NCI-H2107 treated with DMSO at 0.1 percent for 48 hours (cell line): ENCODE results near the gene TCF4.
A peak's percentile ranks its signal among the peaks of the same experiment; 100 is the strongest.

ENCODE experiments used
- DNase-seq: peaks from one replicate; lab custom pipeline; 2025; ENCODE audit not compliant: unreplicated experiment; lab: John Stamatoyannopoulos, UW

TCF4 gene

DNA sequence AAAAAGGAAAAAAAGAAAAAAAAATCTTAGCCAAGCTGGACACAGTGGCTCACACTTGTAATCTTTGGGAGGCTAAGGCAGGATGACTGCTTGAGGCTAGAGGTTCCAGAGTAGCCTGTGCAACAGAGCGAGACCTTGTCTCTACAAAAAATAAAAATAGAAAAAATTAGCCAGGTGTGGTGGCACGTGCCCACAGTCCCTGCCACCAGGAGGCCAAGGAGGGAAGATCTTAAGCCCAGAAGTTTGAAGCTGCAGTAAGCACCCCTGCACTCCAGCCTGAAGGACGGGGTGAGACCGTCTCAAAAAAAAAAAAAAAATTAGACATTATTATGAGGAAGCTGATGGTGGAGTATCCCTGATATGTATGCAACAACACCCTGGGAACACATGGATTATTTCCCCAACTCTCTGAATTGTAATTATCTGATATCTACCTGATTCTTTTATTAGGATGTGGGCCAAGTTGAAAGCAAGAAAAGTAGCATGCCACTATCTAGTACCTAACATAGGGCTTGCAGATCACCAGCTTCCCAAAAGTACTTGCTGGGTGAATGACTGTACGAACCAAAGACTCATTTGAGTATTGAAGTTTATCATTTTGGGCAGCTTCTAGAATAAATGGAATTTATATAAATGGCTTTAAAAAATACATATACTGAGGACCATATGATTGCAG lies 140.9 kb downstream of the TCF4 start:
- DNase-seq, result no peak

DNA sequence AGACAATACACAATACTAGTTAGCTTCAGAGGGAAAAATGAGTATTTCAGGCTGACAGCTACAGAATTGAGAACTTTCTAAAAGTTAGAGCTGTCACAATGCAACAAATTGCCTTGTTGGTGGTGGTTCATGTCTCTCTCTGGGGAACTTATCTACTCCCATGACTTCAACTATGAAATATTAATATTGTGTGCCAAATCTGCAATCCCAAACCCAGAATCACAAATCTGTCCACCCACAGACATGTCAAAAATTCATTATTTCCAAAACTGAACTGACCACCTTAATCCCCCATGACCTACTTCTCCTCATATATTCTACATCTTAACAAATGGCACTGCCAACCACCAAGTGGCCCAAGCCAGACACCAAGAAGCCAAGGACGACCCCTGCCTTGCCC lies 143.5 kb downstream of the TCF4 start:
- DNase-seq, result no peak

DNA sequence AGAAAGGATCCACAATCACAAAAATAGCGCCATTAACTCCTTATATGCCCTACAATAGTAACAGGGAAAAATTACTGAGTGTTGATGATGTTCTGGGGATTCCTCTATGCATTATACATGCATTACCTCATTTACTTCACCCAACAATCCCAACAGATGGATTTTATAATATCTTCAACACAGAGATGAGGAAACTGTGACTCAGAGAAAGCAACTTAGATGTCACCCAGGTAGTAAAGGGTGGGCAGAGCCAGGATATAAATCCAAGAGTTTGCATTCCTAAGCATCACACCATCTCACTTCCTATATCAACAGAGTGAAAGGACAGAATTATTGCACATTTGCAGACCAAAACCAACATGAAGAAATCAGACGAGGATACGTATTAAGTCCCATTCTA lies 144.2 kb downstream of the TCF4 start:
- no peak for DNase-seq

DNA sequence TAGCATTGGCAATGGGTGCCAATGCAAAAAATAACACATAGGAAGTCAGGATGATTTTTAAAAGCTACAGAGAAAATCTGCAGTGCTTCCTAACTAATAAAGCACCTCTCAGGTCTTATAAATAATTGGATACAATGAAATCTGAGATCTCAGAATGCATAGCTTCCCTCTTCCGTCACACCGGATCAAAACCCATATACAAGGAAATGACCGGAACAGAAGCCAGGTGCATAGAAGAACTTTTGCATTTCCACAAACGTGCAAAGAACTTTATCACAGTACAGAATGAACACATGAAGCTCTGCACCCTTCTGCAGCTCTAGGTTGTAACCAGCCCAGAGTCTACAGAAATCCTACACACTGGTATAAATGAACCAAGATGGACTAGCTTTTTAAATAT lies 145.4 kb downstream of the TCF4 start:
- no peak for DNase-seq

DNA sequence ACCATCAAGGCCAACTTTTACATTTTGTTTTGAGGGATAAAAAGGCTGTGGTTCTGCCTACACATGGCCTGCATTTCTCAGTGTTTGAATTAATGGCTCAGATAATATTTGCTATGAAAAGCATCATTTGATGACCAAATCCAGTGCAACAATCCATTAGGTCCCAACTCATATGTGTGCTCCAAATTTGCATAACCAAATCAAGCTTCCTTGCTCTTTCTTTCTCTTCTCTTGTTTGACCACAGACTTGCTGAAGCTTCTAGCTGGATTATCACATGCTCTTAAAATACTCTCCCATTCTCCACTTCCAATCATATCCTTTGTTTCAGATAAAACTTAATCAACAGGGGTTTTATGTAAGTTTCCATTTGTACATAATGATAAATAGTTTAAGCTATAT lies 147.0 kb downstream of the TCF4 start:
- DNase-seq, result no peak

DNA sequence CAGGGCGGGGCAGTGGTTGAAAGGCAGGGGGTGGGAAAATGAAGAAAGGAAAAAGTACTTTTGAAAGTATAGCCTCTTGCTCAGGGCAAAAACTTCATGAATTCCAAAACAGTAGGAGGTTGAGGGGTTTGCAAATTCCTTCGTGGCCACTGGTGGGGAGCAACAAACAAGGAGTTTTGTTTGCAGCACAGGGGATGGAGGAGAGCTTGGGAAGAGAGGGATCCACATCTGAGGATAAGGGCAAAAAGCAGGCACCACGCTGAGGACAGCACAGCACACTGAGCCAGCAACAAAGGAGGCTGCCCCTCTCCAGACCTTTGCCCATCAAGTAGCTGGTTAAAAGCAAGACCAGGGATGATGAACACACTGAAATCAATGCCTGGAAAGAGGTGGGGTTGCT lies 148.9 kb downstream of the TCF4 start:
- no peak for DNase-seq

DNA sequence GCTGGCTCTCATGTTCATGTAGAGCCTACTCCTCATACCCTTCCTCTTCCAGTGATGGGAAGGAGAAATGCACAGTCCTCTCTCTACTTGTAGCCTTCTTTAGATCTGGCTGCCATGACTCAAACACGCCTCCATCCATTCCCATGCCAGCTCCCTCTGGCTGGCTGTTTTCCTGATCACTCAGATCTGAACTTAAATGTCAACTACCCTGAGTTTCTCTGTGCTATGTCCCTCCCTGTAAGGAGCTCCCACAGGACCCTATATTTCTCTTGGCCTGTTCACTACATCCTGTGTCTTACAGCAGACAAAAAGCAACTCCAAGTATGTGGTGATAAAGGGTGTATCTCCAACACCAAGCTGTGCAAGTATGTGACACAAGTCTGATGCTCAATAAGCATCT lies 152.4 kb downstream of the TCF4 start:
- no peak for DNase-seq

DNA sequence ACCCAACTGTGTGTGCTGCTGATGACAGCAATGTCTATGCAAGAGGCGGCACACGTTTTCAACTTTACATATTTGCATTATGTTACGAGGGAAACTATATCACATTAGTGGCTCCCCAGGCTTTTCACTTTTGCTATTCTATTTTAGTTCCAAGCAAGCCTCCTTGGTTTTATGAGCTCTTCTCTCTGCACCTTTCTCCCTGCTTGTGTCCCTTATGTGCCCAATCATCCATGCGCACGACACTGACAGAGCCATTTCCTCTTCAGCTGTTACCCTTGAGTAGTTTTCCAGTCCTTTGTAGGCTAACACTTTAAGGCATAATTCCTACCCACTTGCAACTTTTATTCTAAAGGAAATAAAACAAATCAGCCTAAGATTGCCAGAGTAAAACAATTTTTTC lies 154.3 kb downstream of the TCF4 start:
- no peak for DNase-seq

DNA sequence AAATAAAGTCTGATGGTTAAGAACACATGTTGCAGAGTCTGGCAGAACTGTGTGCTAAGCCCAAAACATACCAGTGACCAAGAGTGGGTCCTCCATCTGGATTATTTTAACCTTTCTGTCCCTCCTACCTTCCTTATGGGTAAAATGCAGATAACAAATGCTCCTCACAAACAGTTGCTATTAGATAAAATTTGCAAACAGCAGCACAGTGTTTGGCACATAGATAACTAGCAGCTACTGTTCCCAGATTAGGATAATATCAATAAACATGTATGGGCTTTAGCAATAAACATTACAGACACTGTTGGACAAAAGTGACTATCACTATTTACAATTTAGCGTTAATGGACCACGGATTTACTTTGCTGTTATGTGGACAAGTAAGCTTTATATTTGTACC lies 154.9 kb downstream of the TCF4 start:
- no peak for DNase-seq

DNA sequence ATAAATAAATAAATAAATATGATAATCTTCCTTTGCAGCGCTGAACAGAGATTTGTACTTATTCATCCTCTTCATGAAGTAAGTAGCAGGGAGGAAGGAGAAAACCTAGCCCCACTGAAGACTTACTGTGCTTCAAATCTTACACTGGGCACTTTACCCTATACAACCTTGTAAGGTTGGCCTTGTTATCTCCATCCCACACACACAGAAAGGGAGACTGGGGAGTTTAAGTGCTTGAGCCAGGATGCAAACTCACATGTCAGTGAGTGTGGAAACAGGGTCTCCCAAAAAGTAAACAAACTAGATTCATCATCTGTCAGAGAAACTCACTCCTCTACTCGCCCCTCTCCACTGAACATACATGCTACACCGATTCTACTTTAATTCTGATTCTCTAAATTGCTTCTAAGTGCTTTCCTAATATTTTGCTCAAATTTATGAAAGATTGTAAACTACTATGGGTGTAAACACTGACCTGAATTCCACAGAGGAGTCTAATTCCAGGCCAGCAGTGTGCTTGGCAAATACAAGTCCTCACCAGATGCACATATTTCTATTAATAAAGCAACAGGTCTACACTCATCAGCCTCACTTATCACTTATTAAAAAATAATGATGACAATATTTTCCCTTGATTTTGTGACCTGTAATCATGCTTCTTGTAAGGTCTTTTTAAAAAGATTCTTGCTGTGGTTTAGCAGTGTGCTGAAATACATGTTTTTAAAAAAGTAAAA lies 155.5 kb downstream of the TCF4 start:
- no peak for DNase-seq

DNA sequence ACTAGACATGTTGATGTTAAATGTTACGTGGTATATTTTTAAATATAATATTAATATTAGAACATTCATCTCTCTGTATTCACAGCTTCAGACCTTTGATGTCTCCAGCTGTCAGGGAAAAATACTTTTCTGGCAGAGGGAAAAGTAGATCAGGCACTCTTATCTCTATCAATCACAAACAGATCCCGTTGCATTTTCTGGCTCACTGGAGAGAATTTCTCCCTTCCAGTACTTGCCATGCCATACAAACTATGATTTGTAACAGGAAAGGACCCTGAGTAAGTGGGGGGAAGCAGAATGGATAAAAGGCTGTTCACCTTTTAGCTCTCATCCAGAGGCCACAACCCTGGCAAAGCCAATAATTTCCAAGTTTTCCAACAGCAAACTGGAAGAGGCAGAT lies 158.0 kb downstream of the TCF4 start:
- no peak for DNase-seq

DNA sequence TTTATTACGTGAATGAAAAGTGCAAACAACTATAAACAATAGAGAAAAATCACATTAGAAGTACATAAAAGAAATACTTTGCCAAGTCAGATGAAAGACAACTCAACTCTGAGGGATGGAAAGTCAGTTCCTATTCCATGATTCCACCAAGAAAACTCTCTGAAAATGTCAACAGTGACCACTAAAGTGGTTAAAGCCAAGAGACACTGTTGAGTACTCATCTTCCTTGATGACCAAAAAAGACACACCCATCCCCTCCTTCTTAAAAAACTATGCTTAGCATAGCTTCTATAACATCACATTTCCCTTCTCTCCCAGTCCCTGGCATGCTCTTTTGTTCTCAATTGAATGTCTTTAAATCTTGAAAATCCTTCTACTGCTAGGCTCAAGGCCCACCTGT lies 160.0 kb downstream of the TCF4 start:
- no peak for DNase-seq

DNA sequence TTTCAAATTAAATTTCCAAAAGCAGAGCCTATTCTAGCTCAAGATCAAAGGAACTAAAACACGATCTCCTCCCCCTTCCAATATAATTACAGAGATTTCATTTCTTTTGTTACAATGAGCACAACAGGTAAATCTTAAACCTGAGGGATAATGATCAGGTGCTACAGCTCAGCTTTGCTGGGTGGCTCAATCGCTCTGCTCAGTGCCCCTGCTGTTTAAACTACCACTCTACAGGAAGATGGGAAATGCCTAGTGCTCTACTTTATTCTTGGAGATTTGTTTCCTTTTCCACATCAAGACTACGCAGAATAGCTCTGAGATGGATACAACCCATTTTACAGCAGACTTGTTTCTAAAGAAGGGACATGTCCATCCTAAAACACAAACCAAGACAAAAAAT lies 162.3 kb downstream of the TCF4 start:
- DNase-seq, result no peak

DNA sequence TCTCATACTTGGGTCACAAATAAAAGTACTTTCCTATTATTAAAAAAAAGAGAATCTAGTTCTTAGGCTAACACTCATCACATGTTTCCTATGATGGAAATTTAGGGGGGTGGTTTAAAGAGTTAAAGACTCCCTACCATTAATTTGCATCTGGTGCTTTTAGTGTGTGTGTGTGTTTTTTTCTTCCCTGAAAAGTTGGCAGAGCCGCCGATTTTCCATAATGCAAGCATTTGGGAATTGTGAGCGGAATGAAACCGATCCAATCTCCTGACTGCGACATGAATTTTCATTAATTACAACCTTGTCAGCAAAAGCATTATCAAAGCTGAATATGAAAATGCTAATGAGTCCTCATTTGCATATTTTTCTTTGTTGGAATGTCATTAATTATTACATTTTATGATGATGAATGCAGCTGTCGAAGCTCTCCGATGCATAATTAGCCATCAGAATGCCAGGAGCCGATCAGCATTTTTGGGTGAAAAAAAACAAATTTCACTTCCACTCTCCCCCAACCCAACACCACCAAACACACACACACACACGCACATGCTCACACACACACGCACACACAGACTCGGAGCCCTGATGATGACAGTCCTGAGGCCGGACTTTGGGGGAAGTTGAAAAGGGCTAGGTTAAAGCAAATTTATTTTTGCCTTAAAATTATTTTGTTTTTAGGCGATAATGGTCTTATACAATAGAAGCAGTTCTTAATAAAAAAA lies 165.4 kb downstream of the TCF4 start:
- no peak for DNase-seq

DNA sequence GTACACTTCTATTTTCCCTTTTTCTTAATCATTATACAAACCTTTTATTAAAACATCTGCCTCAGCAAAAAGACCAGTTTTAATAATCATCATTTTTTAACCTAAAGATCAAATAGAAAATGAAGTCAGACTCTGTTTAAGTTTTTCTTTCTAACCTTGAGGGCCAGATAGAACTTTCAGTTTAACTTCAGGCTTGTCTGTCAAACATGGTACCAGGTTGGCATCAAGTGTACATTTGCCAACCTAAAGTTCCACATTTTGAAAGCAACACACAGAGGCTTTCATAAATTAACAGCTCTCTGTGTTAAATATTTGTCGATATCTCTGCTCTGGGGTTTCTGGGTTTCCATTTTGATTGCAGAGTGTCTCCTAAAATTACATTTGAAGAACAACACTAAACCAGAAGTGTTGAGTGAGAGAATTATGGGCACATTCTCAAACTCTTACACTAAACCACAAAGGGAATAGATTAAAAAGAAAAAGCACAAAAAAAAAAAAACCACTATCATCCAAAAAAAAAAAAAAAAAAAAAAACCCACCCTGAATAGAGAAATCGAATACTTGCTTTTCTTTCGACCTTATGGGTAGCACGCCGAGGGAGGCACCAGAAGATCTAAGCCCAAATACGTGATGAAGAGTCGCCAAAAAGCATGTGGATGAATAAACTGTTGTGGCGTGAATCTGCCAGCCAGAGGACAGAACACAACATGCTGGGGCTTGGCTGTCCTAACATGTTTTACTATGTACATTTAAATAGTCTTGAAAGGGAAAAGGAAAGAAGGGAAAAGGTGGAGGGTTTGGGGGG lies 166.2 kb downstream of the TCF4 start:
- DNase-seq, result no peak

DNA sequence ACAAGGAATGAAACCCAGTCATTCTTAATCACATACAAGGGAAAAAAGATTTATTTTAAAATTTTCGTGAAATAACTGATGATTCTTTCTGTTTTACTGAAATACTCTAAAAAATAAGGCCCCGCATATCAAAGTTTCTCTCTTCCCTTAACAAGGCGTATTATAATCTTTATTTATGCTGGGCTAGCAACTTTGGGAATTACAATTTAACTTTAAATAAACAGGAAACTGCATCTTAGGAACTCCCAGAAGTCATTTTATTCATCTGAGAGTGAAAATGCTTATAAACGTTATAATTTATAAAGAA lies 166.7 kb downstream of the TCF4 start:
- DNase-seq, result no peak

DNA sequence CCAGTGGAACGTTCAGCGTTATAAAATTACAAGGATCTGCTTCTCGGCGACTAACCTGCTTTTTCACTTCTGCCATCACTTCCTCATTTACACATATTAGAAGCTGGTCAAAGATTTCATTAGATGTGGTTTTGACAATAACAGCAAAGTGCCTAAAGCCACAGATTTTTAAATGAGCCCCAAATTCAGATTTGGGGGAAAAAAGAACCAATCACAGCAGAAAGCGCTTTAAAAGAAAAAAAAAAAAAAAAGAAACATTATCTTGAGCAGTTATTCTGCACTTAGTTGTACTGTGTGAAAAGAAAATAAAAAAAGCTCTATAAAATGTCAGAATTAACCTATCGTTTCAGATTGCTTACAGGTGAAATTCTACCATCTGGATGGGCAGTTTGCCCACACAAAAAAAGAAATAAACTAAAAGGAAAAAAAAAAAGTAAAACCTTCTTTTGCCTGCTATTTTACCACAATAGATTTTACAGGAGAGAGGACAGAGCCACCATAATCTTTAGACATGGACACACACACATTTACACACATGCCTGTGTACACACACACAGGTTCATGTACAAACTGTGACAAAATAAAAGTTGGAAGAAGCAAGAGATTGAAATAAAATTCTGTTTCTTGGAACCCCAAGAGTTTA lies 167.2 kb downstream of the TCF4 start:
- DNase-seq, result no peak

DNA sequence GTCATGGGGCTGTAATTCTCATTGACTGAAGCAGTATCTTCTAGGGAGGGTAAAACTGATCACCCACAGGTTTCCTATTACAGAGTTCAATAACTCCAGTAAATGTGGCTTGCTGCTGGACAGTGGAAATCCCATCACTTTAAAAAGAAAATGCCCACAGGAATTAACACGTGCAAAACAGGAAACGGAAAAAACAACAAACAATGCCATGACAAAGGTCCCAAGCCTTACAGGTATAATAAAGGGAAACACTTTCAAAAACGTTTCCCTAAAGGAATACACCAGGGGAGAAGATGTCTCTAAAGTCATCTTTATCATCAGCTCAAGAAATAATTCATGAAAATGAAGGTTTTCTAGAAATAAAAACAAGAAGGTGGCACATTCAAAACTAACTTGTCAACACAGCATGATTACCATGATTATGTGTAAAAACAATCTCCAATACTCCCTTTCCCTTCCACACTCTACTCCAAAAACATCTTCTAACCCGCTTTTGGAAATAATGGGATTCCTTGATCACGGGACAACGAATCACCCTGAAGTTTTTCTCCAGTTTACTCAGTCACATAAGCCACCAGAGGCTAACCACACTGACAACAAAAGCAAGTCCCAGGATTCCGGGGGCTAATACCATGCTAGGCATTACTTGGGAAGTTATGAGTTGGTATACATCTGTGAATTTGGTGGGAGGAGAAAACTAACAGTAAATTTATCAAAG lies 167.9 kb downstream of the TCF4 start:
- DNase-seq, result peak; percentile 23

DNA sequence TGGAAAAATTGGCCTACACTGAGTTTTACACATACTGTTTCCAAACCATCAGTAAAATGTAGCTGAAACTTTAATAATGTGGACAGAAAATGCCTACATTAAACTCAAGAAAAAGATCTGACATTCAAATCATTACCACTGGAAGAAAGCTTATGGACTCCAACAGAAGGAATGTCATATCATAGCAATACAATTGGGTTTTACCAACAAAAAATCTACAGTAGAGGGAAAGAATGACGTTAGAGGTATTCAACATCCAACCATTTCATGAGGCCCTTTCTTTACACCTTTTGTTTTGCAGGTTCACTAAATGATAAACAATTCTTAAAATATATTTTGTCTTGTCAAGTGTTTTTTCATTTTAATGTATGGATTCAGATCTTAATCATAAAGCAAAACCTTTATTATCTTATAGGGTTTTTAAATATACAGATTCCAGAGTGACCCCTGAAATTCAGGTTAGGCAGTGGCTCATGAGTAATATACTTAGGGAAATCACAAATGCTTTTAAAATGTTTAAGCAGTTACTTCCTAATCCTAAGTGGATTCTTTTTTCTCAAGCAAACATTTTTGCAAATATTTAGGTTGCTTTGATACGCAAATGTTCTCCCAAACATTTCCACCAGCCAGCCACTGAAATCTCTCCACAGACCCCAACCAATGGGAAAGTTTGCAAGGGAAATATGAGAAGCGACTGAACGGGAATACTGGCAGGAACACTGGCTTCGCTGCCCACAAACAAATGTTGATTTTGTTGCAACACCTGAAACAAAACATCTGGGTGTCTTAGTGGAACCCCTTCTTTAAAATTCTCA lies 168.7 kb downstream of the TCF4 start:
- DNase-seq, result peak; percentile 68

DNA sequence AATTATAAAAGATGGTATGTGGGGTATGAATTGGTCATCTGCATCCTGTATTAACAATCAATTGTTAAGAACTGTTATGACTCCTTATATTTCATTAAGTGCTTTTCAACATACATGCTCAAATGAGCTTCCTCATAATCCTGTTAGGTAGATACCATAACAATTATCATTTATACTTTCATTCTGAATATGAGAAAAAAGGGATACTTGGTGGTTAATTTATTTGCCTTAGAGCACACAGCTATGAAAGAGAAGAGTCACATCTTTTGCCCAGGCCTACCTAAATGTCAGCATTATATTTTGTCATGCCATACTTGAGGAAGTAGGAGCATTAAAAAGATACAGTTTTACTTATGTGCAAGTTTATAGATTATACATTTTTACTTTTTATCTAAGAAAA lies 169.6 kb downstream of the TCF4 start:
- no peak for DNase-seq
